Rectal smooth muscle tissue (tissue), 1 donor: ENCODE results near the gene RSPO1.
A peak's percentile ranks its signal among the peaks of the same experiment; 100 is the strongest.

Source experiments
- H3K27ac ChIP-seq: one replicate; pipeline ENCODE4 v1.7.0; 2013; ENCODE audit warnings: low read depth, low read length, inconsistent platforms
- H3K27me3 ChIP-seq: one replicate; pipeline ENCODE4 v1.7.0; 2013; ENCODE audit warnings: low read length; ENCODE audit not compliant: control insufficient read depth, insufficient read depth
- H3K36me3 ChIP-seq: one replicate; pipeline ENCODE4 v1.7.0; 2013; ENCODE audit warnings: low read length; ENCODE audit not compliant: control insufficient read depth, insufficient read depth
- H3K4me1 ChIP-seq: one replicate; pipeline ENCODE4 v1.7.0; 2013; ENCODE audit warnings: low read length; ENCODE audit not compliant: control insufficient read depth, insufficient read depth
- H3K4me3 ChIP-seq: one replicate; pipeline ENCODE4 v1.7.0; 2013; ENCODE audit warnings: low read length
- H3K9ac ChIP-seq: one replicate; pipeline ENCODE4 v1.7.0; 2013; ENCODE audit warnings: low read length

RSPO1 gene

GRCh38 chr1:37574834-37575480, 59.7 kb downstream of the RSPO1 start:
- Histone ChIP-seq H3K27me3 (no peaks in the 10 kb centered on the region), H3K27ac (peak overlapping the region; percentile 44), H3K36me3 (peaks cover 35% of the 10 kb centered on the region), H3K4me1 (peaks cover 17% of the 10 kb centered on the region), H3K9ac (no peak overlapping the region), H3K4me3 (no peak overlapping the region)

- H3K36me3 ChIP-seq = peaks cover 53% of the 10 kb centered on the region
These were observed 64.0 kb downstream of the RSPO1 start for GRCh38 chr1:37570528-37571334.

GRCh38 chr1:37567023-37567422, 67.7 kb downstream of the RSPO1 start:
- Histone ChIP-seq H3K4me3 (no peak overlapping the region), H3K36me3 (peaks cover 38% of the 10 kb centered on the region), H3K27ac (no peak overlapping the region), H3K27me3 (no peaks in the 10 kb centered on the region), H3K9ac (no peak overlapping the region), H3K4me1 (no peaks in the 10 kb centered on the region)

More at GRCh38 chr1:37570528-37571334, 64.0 kb downstream of the RSPO1 start:
- H3K27ac ChIP-seq = no peak overlapping the region
- no peak overlapping the region for H3K9ac ChIP-seq
- H3K27me3 ChIP-seq = no peaks in the 10 kb centered on the region
- H3K4me3 ChIP-seq = no peak overlapping the region
- H3K4me1 ChIP-seq = peaks cover 9% of the 10 kb centered on the region

GRCh38 chr1:37564892-37565291, 69.8 kb downstream of the RSPO1 start:
- no peak overlapping the region for H3K9ac ChIP-seq
- peaks cover 29% of the 10 kb centered on the region for H3K36me3 ChIP-seq
- H3K4me3 ChIP-seq = no peak overlapping the region
- H3K4me1 ChIP-seq = no peaks in the 10 kb centered on the region
- H3K27me3 ChIP-seq = no peaks in the 10 kb centered on the region
- H3K27ac ChIP-seq = no peak overlapping the region

- H3K9ac ChIP-seq = no peak overlapping the region
- no peak overlapping the region for H3K27ac ChIP-seq
- H3K4me3 ChIP-seq = no peak overlapping the region
- H3K36me3 ChIP-seq = peaks cover 17% of the 10 kb centered on the region
- no peaks in the 10 kb centered on the region for H3K4me1 ChIP-seq
- H3K27me3 ChIP-seq = no peaks in the 10 kb centered on the region
These were observed 71.7 kb downstream of the RSPO1 start for GRCh38 chr1:37562984-37563383.
